Small intestine (tissue), 7 donors: ENCODE measurements around the gene FPR2. TPM values are rescaled to one million over a fixed set of nuclear protein-coding genes. Genes with fewer than 3 reads are reported as not detected.

Source experiments
- DNase-seq, 2 donors: peaks; one replicate each; pipeline versions ENCODE4 v3.0.0 to v3.0.0-alpha.2; 2013
- FAIRE-seq: peaks from 2 replicates; lab custom pipeline; 2012; peaks lifted over from hg19 to GRCh38; lab: Jason Lieb, UNC
- H3K27ac ChIP-seq, 3 donors: one replicate each; pipeline ENCODE4 v1.5.1; 2013; ENCODE audit warnings: low read length in 2 of 3, mild to moderate bottlenecking in 2 of 3, control low read depth in 1 of 3, inconsistent platforms in 1 of 3, low read depth in 1 of 3, moderate library complexity in 1 of 3
- H3K27me3 ChIP-seq, 3 donors: one replicate each; pipeline ENCODE4 v1.6.1; 2013; ENCODE audit warnings: low read length in 3 of 3, inconsistent platforms in 1 of 3; ENCODE audit not compliant: control insufficient read depth in 3 of 3, insufficient read depth in 3 of 3
- H3K36me3 ChIP-seq, 3 donors: one replicate each; pipeline ENCODE4 v1.6.1; 2013; ENCODE audit warnings: low read length in 3 of 3, inconsistent platforms in 1 of 3, low read depth in 1 of 3, mild to moderate bottlenecking in 1 of 3, moderate library complexity in 1 of 3; ENCODE audit not compliant: control insufficient read depth in 3 of 3, insufficient read depth in 2 of 3
- H3K4me1 ChIP-seq, 3 donors: one replicate each; pipeline ENCODE4 v1.6.1; 2013; ENCODE audit warnings: low read length in 2 of 3, inconsistent platforms in 1 of 3, low read depth in 1 of 3, mild to moderate bottlenecking in 1 of 3, moderate library complexity in 1 of 3; ENCODE audit not compliant: control insufficient read depth in 3 of 3, insufficient read depth in 2 of 3
- H3K4me3 ChIP-seq, 3 donors: one replicate each; pipeline ENCODE4 v1.5.1; 2013; ENCODE audit warnings: low read length in 3 of 3, control low read depth in 1 of 3, inconsistent platforms in 1 of 3, low read depth in 1 of 3, mild to moderate bottlenecking in 1 of 3, moderate library complexity in 1 of 3
- H3K9me3 ChIP-seq, 2 donors: one replicate each; pipeline ENCODE4 v1.6.1; 2013; ENCODE audit warnings: low read depth in 1 of 2, low read length in 1 of 2; ENCODE audit not compliant: control insufficient read depth in 2 of 2, insufficient read depth in 1 of 2
- WGBS, 3 donors: extraction: QIAGEN DNeasy Blood & Tissue Kit; methylation state at CpG; one replicate each; pipeline ENCODE4 v1.1.7; 2013; 5-methylcytosine and 5-hydroxymethylcytosine counted together
- polyA plus RNA-seq, 4 donors: library from polyadenylated mRNA; stranded (reverse) in 3 of 4; unstranded in 1 of 4; fragments of 200-250 nt in 3 of 4; fragments of 120-200 nt in 1 of 4; gene quantifications; one replicate each; pipeline versions ENCODE4 v1.2.1 to v1.2.3, GENCODE V29; 2013
- donor health status: healthy with polysubstance abuse.
- donor health status: control.
- donor health status: control.
- donor health status: Bipolar disorder and iron deficiency.
- donor health status: healthy.

The FPR2 gene
- polyA plus RNA-seq, 4 donors = 0.04 to 2.6 (median 1.8) TPM; not detected in 1

DNA sequence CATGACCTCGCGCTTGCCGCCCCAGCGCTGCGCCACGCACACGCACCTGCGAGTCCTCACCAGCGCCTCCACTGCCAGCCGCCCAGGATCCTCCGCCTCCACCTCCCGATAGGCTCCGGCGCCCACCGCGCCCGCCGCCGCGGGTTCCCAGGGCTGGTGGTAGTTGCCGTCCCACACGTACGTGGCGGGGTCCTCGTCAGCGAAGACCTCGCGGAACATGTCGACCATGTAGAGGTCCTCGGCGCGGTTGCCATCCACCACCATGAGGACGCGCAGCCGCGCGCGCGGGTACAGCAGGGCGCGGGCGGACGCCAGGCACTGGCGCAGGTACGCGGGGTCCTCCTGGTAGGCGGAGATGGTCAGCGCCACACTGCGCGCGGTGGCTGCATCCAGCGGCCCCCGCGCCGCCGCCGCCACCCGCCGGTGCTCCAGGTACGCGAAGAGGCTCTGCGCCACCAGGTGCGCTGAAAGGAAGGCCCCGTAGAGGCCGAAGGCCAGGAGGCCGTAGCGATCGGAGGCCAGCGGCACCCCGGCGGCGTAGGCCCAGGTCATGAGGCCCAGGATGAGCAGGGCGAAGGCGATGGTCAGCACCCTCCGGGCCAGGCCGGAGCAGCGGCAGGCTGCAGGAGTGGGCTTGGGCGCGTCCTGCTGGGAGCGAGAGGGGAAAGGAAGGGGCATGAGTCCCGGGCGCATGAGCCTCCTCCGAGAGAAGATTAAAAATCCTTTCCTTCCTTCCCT lies 41.6 kb upstream of the FPR2 start:
- no peaks in the 10 kb centered on the region for H3K36me3 ChIP-seq
- DNase-seq (no peak), FAIRE-seq (no peak)
- H3K27ac ChIP-seq = no peak overlapping the region
- no peaks in the 10 kb centered on the region for H3K9me3 ChIP-seq
- H3K27me3 ChIP-seq = peaks cover 4 to 31% (median 22%) of the 10 kb centered on the region in 3 donors
- H3K4me3 ChIP-seq = no peak overlapping the region
- 5 to 21% (median 21%) methylated on average over 58 to 83 of the region's 83 CpGs for WGBS, 3 donors
- no peaks in the 10 kb centered on the region for H3K4me1 ChIP-seq

DNA sequence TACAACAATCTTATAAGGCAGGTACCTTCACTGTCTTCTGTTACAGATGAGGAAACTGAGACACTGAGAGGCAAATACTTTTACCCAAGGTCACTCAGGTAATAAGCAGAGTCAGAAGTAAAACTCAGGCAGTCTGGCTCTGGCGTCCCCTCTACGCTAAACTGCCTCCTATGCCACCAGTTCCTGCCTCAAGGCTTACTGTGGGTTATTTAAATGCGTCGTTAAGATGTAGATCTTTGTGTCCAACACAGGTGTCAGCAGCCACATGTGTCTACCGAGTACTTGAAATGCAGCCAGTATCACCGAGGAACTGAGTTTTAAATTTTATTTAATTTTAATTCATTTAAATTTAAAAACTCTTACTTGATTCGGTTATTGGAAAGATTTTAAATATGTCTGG lies 39.1 kb upstream of the FPR2 start:
- 73 to 81% (median 78%) methylated on average over 7 of the region's 7 CpGs for WGBS, 3 donors
- no peaks in the 10 kb centered on the region for H3K9me3 ChIP-seq
- no peaks in the 10 kb centered on the region for H3K4me1 ChIP-seq
- FAIRE-seq (no peak), DNase-seq (no peak)
- no peak overlapping the region for H3K27ac ChIP-seq
- no peaks in the 10 kb centered on the region for H3K36me3 ChIP-seq
- H3K4me3 ChIP-seq = no peak overlapping the region
- H3K27me3 ChIP-seq = peaks cover 4 to 34% (median 19%) of the 10 kb centered on the region in 3 donors

DNA sequence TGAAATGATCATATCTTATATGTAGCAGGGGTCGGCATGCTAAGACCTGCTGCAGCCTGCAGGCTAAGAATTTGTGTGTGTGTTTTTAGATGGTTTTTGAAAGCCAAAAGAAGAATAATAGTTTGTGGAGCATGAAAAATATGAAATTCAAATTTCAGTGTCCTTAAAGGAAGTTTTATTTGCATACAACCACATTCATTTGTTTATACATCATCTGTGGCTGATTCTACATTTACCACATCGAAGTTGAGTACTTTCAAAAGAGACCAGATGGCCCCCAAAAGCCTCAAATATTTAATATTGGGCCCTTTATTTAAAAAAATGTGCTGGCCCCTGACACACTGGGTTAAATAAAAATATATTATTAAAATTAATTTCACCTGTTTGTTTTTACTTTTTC lies 38.5 kb upstream of the FPR2 start:
- no peak for DNase-seq
- H3K4me1 ChIP-seq = no peaks in the 10 kb centered on the region
- no peaks in the 10 kb centered on the region for H3K36me3 ChIP-seq
- H3K4me3 ChIP-seq = no peak overlapping the region
- no peak for FAIRE-seq
- whole genome bisulfite sequencing, 3 donors = 56 to 71% (median 59%) methylated on average over 2 of the region's 2 CpGs
- no peak overlapping the region for H3K27ac ChIP-seq
- H3K9me3 ChIP-seq = no peaks in the 10 kb centered on the region
- peaks cover 4 to 34% (median 18%) of the 10 kb centered on the region in 3 donors for H3K27me3 ChIP-seq

DNA sequence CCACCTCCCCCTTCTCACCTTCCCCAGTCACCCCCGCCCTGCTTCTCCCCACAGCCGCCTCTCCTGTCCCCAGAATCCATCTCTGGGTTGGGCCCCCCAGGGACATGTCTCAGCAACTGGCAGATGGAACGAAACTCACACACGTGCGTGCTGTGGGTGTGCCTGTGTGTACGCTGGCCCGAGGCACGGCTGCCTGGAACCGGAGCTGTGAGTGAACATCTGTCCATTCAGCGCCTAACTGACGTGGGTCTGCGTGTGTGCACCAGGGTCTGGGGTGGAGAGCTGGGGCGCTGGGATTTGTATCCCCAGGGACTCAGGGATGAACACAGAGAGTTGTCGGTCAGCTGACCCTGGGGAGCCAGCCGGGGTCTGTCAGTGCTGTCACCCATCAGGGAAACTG lies 36.4 kb upstream of the FPR2 start:
- H3K36me3 ChIP-seq = no peaks in the 10 kb centered on the region
- H3K4me1 ChIP-seq = no peaks in the 10 kb centered on the region
- 50 to 60% (median 56%) methylated on average over 15 of the region's 15 CpGs for WGBS, 3 donors
- H3K27me3 ChIP-seq = peaks cover 0 to 30% (median 10%) of the 10 kb centered on the region in 3 donors
- no peaks in the 10 kb centered on the region for H3K9me3 ChIP-seq
- no peak for DNase-seq
- no peak overlapping the region for H3K27ac ChIP-seq
- no peak for FAIRE-seq
- no peak overlapping the region for H3K4me3 ChIP-seq

DNA sequence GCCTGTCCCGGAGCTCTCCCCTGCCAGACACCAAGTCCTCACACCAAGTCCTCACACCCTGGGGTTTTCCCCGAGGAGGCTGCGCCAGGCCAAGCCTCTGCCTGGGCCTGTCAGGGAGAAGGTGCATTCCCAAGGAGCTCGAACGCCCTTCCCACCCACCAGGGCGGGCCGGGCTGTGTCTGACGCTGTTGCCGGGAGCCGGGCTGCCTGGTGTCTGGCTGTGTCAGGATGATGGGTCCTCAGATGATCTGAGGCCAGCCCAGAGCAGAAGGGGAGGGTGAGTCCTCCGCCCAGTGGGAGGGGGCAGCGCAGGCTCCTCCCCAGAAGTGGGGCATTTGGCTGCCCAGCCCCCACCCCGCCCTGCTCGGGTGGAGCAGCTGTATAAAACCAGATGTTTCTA lies 34.9 kb upstream of the FPR2 start:
- Histone ChIP-seq H3K27ac (no peak overlapping the region), H3K9me3 (peaks cover 3 to 11% of the 10 kb centered on the region in 2 donors), H3K27me3 (peaks cover 0 to 19% (median 5%) of the 10 kb centered on the region in 3 donors), H3K36me3 (no peaks in the 10 kb centered on the region), H3K4me3 (no peak overlapping the region), H3K4me1 (no peaks in the 10 kb centered on the region)
- 28 to 51% (median 35%) methylated on average over 14 of the region's 14 CpGs for WGBS, 3 donors
- no peak for DNase-seq
- no peak for FAIRE-seq

DNA sequence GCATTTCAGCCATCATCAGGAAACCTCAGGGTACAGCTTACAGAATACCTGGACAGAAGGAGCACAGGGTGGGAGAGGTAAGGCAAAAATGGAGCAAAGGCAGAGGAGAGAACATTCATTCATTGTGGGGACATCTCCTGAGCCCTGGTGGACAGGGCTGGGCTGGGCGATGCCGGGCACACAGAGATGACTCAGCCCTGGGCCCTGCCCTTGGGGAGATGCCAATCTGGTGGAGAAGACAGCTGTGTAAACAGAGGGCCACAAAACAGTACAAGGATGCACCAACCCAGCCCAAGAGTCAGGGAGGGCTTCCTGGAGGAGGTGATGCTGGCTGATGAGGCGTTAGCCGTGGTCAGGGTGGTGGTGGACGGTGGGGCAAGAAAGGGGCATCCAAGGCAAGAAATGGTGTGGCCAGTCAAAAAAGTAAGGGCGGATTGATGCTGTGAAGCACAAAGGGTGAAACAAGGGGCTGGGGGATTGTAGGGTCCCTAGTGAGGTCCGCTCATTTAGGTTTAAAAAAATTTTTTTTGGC lies 33.6 kb upstream of the FPR2 start:
- FAIRE-seq = no peak
- H3K27me3 ChIP-seq = peaks cover 0 to 17% (median 0%) of the 10 kb centered on the region in 3 donors
- WGBS, 3 donors = 54 to 83% (median 67%) methylated on average over 7 of the region's 7 CpGs
- H3K9me3 ChIP-seq = peaks cover 3 to 11% of the 10 kb centered on the region in 2 donors
- no peak overlapping the region for H3K27ac ChIP-seq
- H3K4me1 ChIP-seq = no peaks in the 10 kb centered on the region
- H3K4me3 ChIP-seq = no peak overlapping the region
- DNase-seq = no peak
- no peaks in the 10 kb centered on the region for H3K36me3 ChIP-seq

DNA sequence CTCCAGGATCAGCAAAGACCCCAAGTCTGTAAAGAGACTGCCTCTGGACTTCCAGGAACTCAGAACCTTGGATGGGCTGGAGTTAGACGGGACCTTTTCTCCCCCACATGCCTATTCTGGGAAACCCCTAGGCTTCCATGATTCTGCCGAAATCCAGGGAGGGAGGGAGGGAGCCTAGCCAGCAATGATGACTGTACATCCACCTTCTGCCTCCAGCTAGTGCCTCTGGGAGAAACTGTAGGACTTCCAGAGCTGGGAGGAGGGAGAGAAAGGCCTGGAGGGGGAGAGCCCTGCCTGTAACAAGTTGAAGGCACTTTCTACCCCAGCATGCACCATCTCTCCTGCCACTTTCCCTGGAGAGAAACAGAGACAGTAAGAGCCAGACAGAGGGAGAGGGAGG lies 31.2 kb upstream of the FPR2 start:
- peaks cover 0 to 3% (median 0%) of the 10 kb centered on the region in 3 donors for H3K27me3 ChIP-seq

DNA sequence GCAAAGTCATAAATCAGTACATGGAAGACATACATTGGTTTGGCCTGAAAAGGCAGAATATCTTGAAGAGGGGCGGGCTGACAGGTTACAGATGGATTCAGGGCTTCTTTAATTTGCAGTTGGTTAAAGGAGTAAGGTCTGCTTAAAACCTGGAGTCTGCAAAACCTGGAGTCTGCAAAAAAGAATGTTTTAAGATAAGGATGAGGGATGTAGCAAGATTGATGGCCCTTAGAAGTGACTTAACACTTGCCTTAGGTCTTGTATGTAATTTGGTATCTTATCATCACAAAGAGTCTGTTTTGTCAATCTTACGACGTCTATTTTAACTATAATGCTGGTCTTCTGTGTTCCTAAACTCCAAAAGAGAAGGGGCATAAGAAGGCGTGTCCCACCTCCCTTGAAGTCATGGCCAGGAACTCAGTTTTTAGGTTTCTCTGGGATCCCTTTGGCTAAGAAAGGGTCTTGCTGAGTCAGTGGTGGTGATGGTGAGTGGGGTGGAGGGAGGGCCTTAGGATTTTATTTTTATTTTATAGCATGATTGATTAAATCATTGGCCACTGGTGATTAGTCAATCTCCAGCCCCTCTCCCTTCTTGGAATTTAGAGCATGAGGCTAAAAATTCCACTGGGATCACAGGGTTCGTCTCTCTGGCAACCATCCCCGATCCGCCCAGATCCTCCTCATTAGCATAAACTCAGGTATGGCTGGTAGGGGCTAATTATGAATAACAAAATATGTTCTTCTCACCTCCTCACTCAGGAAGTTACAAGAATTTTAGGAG lies 27.0 kb upstream of the FPR2 start:
- no peak overlapping the region for H3K27ac ChIP-seq
- FAIRE-seq (no peak), DNase-seq (no peak)
- no peaks in the 10 kb centered on the region for H3K36me3 ChIP-seq
- no peaks in the 10 kb centered on the region for H3K4me1 ChIP-seq
- WGBS, 3 donors = 67 to 73% (median 72%) methylated on average over 7 of the region's 7 CpGs
- peaks cover 3 to 11% of the 10 kb centered on the region in 2 donors for H3K9me3 ChIP-seq
- H3K27me3 ChIP-seq = no peaks in the 10 kb centered on the region
- no peak overlapping the region for H3K4me3 ChIP-seq

More for the DNA sequence above, 31.2 kb upstream of the FPR2 start:
- Histone ChIP-seq H3K36me3 (no peaks in the 10 kb centered on the region), H3K4me3 (no peak overlapping the region), H3K4me1 (no peaks in the 10 kb centered on the region), H3K9me3 (peaks cover 3 to 11% of the 10 kb centered on the region in 2 donors), H3K27ac (no peak overlapping the region)
- FAIRE-seq (no peak), DNase-seq (no peak)
- WGBS, 3 donors = 65 to 90% (median 74%) methylated on average over 2 of the region's 2 CpGs
